ENCODE data around the gene ARL4D. TPM values are rescaled to one million over a fixed set of nuclear protein-coding genes. Genes with fewer than 3 reads are reported as not detected.

Gene ARL4D
- total and polyA plus RNA-seq, 4 donors: 4.0 to 14.2 (median 8.4) TPM

Other genes starting within 250 kb of the ARL4D start
- gene NBR1, start 227.8 kb upstream of the ARL4D start, total RNA-seq: 10 to 100 TPM; 93.7 to 99.1 TPM
- gene NBR1, start 227.8 kb upstream of the ARL4D start, polyA plus RNA-seq: 10 to 100 TPM; 52.3 to 55.4 TPM
- 10 to 100 TPM; 20.2 to 37.2 TPM for gene TMEM106A, start 187.1 kb upstream of the ARL4D start, total RNA-seq
- gene TMEM106A, start 187.1 kb upstream of the ARL4D start, polyA plus RNA-seq: 1 to 10 TPM; 2.5 to 5.0 TPM
- not detected for gene CCDC200, start 170.4 kb upstream of the ARL4D start, total RNA-seq
- not detected for gene CCDC200, start 170.4 kb upstream of the ARL4D start, polyA plus RNA-seq
- 1,000 to 10,000 TPM; 2,414 to 5,422 TPM for gene RNU2-1, start 165.0 kb upstream of the ARL4D start, total RNA-seq
- not detected for gene RNU2-1, start 165.0 kb upstream of the ARL4D start, polyA plus RNA-seq
- gene DHX8, start 85.0 kb downstream of the ARL4D start, total RNA-seq: 10 to 100 TPM; 42.7 to 45.3 TPM
- gene DHX8, start 85.0 kb downstream of the ARL4D start, polyA plus RNA-seq: 10 to 100 TPM in 1 of 2 donors, 1 to 10 TPM in 1; 7.1 to 24.0 TPM
- gene ETV4, start 147.3 kb downstream of the ARL4D start, total RNA-seq: 1 to 10 TPM; 1.1 to 2.3 TPM
- gene ETV4, start 147.3 kb downstream of the ARL4D start, polyA plus RNA-seq: 1 to 10 TPM in 1 of 2 donors, under 1 TPM in 1; 0.50 to 5.8 TPM

Data from aorta (tissue), 4 donors.